K562 (cell line): Measurements from ENCODE around the gene LGALS7B. TPM values are rescaled to one million over a fixed set of nuclear protein-coding genes. Genes with fewer than 3 reads are reported as not detected.

Experiments used
- AFF1 ChIP-seq, 2 experiments: fragments of 450-650 bp; IDR thresholded peaks; 2 replicates each; pipeline ENCODE4 v1.6.1; 2018; ENCODE audit warnings: mild to moderate bottlenecking in 2 of 2, low read depth in 1 of 2; ENCODE audit not compliant: partially characterized antibody in 2 of 2
- BRF1 ChIP-seq: IDR thresholded peaks from 3 replicates; pipeline ENCODE4 v1.6.1; 2011; ENCODE audit warnings: borderline replicate concordance, mild to moderate bottlenecking; ENCODE audit not compliant: insufficient read length; ENCODE audit errors: extremely low read depth
- FOXJ3 ChIP-seq: sonication (generic); formaldehyde crosslinking; IDR thresholded peaks from 2 replicates; pipeline ENCODE4 v1.4.0; 2020; ENCODE audit warnings: mild to moderate bottlenecking, missing genetic modification reagents
- GABPA ChIP-seq: fragments of 200-800 bp; sonication (Bioruptor generic); conservative IDR thresholded peaks from 2 replicates; pipeline ENCODE4 v1.6.1; 2016; ENCODE audit warnings: low read depth, missing genetic modification characterization, missing compliant biosample characterization
- HDAC2 ChIP-seq: fragments of 450-650 bp; IDR thresholded peaks from 2 replicates; pipeline ENCODE4 v1.6.1; 2016; ENCODE audit warnings: mild to moderate bottlenecking
- HMG20B ChIP-seq: fragments of 250-450 bp; sonication (Bioruptor Pico); IDR thresholded peaks from 2 replicates; pipeline ENCODE4 v1.5.0; 2021; ENCODE audit warnings: mild to moderate bottlenecking
- RBM25 ChIP-seq: fragments of 200-400 bp; formaldehyde crosslinking; IDR thresholded peaks from 2 replicates; pipeline ENCODE4 v1.6.1; 2018; ENCODE audit warnings: low read length, low read depth, moderate library complexity; ENCODE audit not compliant: severe bottlenecking
- SRSF3 ChIP-seq: fragments of 200-400 bp; formaldehyde crosslinking; IDR thresholded peaks from 2 replicates; pipeline ENCODE4 v1.6.1; 2016; ENCODE audit warnings: mild to moderate bottlenecking, low read length, moderate library complexity; ENCODE audit not compliant: insufficient read depth
- ZFPM2 ChIP-seq: fragments of 250-450 bp; sonication (Bioruptor Pico); IDR thresholded peaks from 2 replicates; pipeline ENCODE4 v1.5.1; 2022; ENCODE audit warnings: mild to moderate bottlenecking
- ZKSCAN1 ChIP-seq: fragments of 150-350 bp; IDR thresholded peaks from 2 replicates; pipeline ENCODE4 v1.6.1; 2016; ENCODE audit warnings: low read depth, low read length
- ZNF184 ChIP-seq: sonication (generic); formaldehyde crosslinking; IDR thresholded peaks from 2 replicates; pipeline ENCODE4 v1.5.0; 2020; ENCODE audit warnings: missing genetic modification reagents
- ZNF217 ChIP-seq: sonication (generic); formaldehyde crosslinking; IDR thresholded peaks from 2 replicates; pipeline ENCODE4 v1.8.0; 2022; ENCODE audit warnings: mild to moderate bottlenecking, missing genetic modification reagents
- polyA plus RNA-seq, 8 experiments: library from polyadenylated mRNA; depleted of rRNA in 4 of 8; stranded (reverse) in 5 of 8; unstranded in 3 of 8; fragments of >200 nt; fragmentation: Nextera tagmentation in 2 of 8; fragmentation: Illumina TruSeq in 1 of 8; extraction: Ambion mirVana in 2 of 8; extraction: Trizol in 1 of 8; gene quantifications; 2 replicates each; pipeline versions ENCODE4 v1.2.1 to v1.2.3, GENCODE V29; 2011 to 2014; ENCODE audit warnings: inconsistent platforms in 1 of 8, missing spikeins in 1 of 8
- total RNA-seq, 7 experiments: library from RNA; depleted of rRNA in 6 of 7; stranded (reverse); fragments of >200 nt in 6 of 7; fragmentation: Illumina TruSeq in 2 of 7; extraction: Trizol in 2 of 7; gene quantifications; 2 replicates each; pipeline versions ENCODE4 v1.2.1 to v1.2.3, GENCODE V29; 2011 to 2021; ENCODE audit warnings: low replicate concordance in 1 of 7
- TF ChIP-seq, protein P1 (sequence below): fragments of 250-450 bp; sonication (Bioruptor Pico); IDR thresholded peaks from 2 replicates; pipeline ENCODE4 v1.4.0; 2020; ENCODE audit warnings: borderline replicate concordance
- TF ChIP-seq, protein P2 (sequence below): fragments of 450-650 bp; formaldehyde crosslinking; IDR thresholded peaks from 2 replicates; pipeline ENCODE4 v1.4.0; 2020; ENCODE audit warnings: mild to moderate bottlenecking, mixed read lengths
- TF ChIP-seq, protein P3 (sequence below): fragments of 250-450 bp; sonication (Bioruptor Pico); IDR thresholded peaks from 2 replicates; pipeline ENCODE4 v1.5.0; 2020; ENCODE audit warnings: mild to moderate bottlenecking

The LGALS7B gene
- total and polyA plus RNA-seq, 9 of the 15 experiments (the other 6 are each of a cell fraction or from before 2014, with no cell fraction given), result not detected

GRCh38 chr19:38795549-38795948 is 6.5 kb downstream of the LGALS7B start (continued):
- no peak for TF ChIP-seq AFF1 (IDR thresholded peaks at IDR 0.05; ENCODE audit: low read depth in 1 of 2, partially characterized antibody in 2 of 2)
- TF ChIP-seq, protein P1, sequence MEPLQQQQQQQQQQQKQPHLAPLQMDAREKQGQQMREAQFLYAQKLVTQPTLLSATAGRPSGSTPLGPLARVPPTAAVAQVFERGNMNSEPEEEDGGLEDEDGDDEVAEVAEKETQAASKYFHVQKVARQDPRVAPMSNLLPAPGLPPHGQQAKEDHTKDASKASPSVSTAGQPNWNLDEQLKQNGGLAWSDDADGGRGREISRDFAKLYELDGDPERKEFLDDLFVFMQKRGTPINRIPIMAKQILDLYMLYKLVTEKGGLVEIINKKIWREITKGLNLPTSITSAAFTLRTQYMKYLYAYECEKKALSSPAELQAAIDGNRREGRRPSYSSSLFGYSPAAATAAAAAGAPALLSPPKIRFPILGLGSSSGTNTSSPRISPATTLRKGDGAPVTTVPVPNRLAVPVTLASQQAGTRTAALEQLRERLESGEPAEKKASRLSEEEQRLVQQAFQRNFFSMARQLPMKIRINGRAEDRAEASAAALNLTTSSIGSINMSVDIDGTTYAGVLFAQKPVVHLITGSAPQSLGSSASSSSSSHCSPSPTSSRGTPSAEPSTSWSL (CRISPR knock-in tag), result no peak
- no peak for TF ChIP-seq SRSF3
- no peak for TF ChIP-seq ZKSCAN1
- TF ChIP-seq, protein P2, sequence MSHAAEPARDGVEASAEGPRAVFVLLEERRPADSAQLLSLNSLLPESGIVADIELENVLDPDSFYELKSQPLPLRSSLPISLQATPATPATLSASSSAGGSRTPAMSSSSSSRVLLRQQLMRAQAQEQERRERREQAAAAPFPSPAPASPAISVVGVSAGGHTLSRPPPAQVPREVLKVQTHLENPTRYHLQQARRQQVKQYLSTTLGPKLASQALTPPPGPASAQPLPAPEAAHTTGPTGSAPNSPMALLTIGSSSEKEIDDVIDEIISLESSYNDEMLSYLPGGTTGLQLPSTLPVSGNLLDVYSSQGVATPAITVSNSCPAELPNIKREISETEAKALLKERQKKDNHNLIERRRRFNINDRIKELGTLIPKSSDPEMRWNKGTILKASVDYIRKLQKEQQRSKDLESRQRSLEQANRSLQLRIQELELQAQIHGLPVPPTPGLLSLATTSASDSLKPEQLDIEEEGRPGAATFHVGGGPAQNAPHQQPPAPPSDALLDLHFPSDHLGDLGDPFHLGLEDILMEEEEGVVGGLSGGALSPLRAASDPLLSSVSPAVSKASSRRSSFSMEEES (CRISPR knock-in tag), result peak; percentile 69
- TF ChIP-seq ZFPM2, result no peak
- TF ChIP-seq, protein P3, sequence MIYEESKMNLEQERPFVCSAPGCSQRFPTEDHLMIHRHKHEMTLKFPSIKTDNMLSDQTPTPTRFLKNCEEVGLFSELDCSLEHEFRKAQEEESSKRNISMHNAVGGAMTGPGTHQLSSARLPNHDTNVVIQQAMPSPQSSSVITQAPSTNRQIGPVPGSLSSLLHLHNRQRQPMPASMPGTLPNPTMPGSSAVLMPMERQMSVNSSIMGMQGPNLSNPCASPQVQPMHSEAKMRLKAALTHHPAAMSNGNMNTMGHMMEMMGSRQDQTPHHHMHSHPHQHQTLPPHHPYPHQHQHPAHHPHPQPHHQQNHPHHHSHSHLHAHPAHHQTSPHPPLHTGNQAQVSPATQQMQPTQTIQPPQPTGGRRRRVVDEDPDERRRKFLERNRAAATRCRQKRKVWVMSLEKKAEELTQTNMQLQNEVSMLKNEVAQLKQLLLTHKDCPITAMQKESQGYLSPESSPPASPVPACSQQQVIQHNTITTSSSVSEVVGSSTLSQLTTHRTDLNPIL (CRISPR knock-in tag), result no peak
- no peak for TF ChIP-seq ZNF217 (CRISPR knock-in tag)
- TF ChIP-seq FOXJ3 (CRISPR knock-in tag), result no peak
- TF ChIP-seq RBM25, result peak; percentile 7
- no peak for TF ChIP-seq HDAC2
- no peak for TF ChIP-seq GABPA (tag)
- 0 out of 2 replicates have a peak, but pooled peaks have one; percentile 21 for TF ChIP-seq ZNF184 (CRISPR knock-in tag)
- no peak for TF ChIP-seq HMG20B (CRISPR knock-in tag)
- no peak for TF ChIP-seq BRF1
